Keratinocyte (primary cell): ENCODE results near the gene HINT2. TPM values are rescaled to one million over a fixed set of nuclear protein-coding genes. Genes with fewer than 3 reads are reported as not detected.

Experiments used
- DNase-seq: peaks from one replicate; pipeline ENCODE4 v3.0.0-alpha.2; 2011; ENCODE audit warnings: low read depth, missing footprints, low spot score
- FAIRE-seq: peaks from 2 replicates; lab custom pipeline; 2011; peaks lifted over from hg19 to GRCh38; lab: Jason Lieb, UNC
- H2AFZ ChIP-seq: 2 replicates; pipeline ENCODE4 v1.6.0; 2012; ENCODE audit warnings: low read length, control low read depth, inconsistent platforms; ENCODE audit not compliant: control insufficient read depth
- H3K27ac ChIP-seq: 2 replicates; pipeline ENCODE4 v1.5.1; 2011; ENCODE audit warnings: low read length; ENCODE audit not compliant: control insufficient read depth, insufficient read depth
- H3K27me3 ChIP-seq: 3 replicates; pipeline ENCODE4 v1.6.0; 2011; ENCODE audit warnings: low read length; ENCODE audit not compliant: control insufficient read depth, insufficient read depth; ENCODE audit errors: extremely low read depth
- H3K36me3 ChIP-seq, 2 experiments: 2 replicates in 1 of 2; 3 replicates in 1 of 2; pipeline ENCODE4 v1.5.1; 2011; ENCODE audit warnings: low read length in 2 of 2, mild to moderate bottlenecking in 1 of 2; ENCODE audit not compliant: control insufficient read depth in 2 of 2, insufficient read depth in 2 of 2; ENCODE audit errors: extremely low read depth in 1 of 2
- H3K4me1 ChIP-seq: 3 replicates; pipeline ENCODE4 v1.5.1; 2011; ENCODE audit warnings: low read length; ENCODE audit not compliant: control insufficient read depth, insufficient read depth; ENCODE audit errors: extremely low read depth
- H3K4me2 ChIP-seq: 3 replicates; pipeline ENCODE4 v1.6.0; 2011; ENCODE audit warnings: low read depth, low read length; ENCODE audit not compliant: control insufficient read depth, insufficient read depth; ENCODE audit errors: extremely low read depth
- H3K4me3 ChIP-seq, 3 experiments: fragments of 200-600 bp in 1 of 3; sonication (generic) in 1 of 3; 2 replicates in 2 of 3; 3 replicates in 1 of 3; pipeline ENCODE4 v1.5.1; 2011 to 2016; ENCODE audit warnings: low read length in 3 of 3, mild to moderate bottlenecking in 3 of 3, control low read depth in 2 of 3, inconsistent platforms in 1 of 3, low read depth in 1 of 3, mixed read lengths in 1 of 3, mixed run types in 1 of 3, moderate library complexity in 1 of 3; ENCODE audit not compliant: control insufficient read depth in 2 of 3, insufficient read depth in 2 of 3; ENCODE audit errors: extremely low read depth in 1 of 3
- H3K79me2 ChIP-seq: 2 replicates; pipeline ENCODE4 v1.6.0; 2012; ENCODE audit warnings: low read length; ENCODE audit not compliant: control insufficient read depth, insufficient read depth
- H3K9ac ChIP-seq: 3 replicates; pipeline ENCODE4 v1.6.0; 2011; ENCODE audit warnings: low read length; ENCODE audit not compliant: control insufficient read depth, insufficient read depth; ENCODE audit errors: extremely low read depth
- H3K9me1 ChIP-seq: 3 replicates; pipeline ENCODE4 v1.6.0; 2011; ENCODE audit warnings: low read length; ENCODE audit not compliant: control insufficient read depth, insufficient read depth; ENCODE audit errors: extremely low read depth
- H3K9me3 ChIP-seq: 2 replicates; pipeline ENCODE4 v1.5.1; 2012; ENCODE audit warnings: low read depth, low read length; ENCODE audit not compliant: control insufficient read depth
- H4K20me1 ChIP-seq: 3 replicates; pipeline ENCODE4 v1.6.0; 2011; ENCODE audit warnings: low read length; ENCODE audit not compliant: control insufficient read depth, insufficient read depth; ENCODE audit errors: extremely low read depth
- CTCF ChIP-seq, 3 experiments: IDR thresholded peaks in 1 of 3; conservative IDR thresholded peaks in 1 of 3; optimal IDR thresholded peaks in 1 of 3; 2 replicates in 2 of 3; 3 replicates in 1 of 3; pipeline versions ENCODE3 to v1.5.1; 2011; ENCODE audit warnings: low read length in 3 of 3, mild to moderate bottlenecking in 3 of 3, moderate library complexity in 2 of 3, control low read depth in 1 of 3, inconsistent platforms in 1 of 3; ENCODE audit not compliant: insufficient read depth in 2 of 3; ENCODE audit errors: extremely low read depth in 1 of 3
- EZH2 ChIP-seq: IDR thresholded peaks from one replicate; pipeline ENCODE4 v1.6.1; 2012; ENCODE audit warnings: inconsistent platforms, mild to moderate bottlenecking, low read length, moderate library complexity
- dilution Hi-C: fragments of 300-500 bp; cut with MboI; formaldehyde crosslinking; loops from one replicate; pipeline ENCODE4 v1.7.0; 2020; ENCODE audit warnings: low sequenced_read_pairs; ENCODE audit not compliant: extremely low pct_ligation_motif_present
- polyA plus RNA-seq, 5 experiments: library from polyadenylated mRNA; depleted of rRNA in 3 of 5; stranded (reverse) in 3 of 5; stranded (forward) in 1 of 5; unstranded in 1 of 5; fragments of >200 nt; gene quantifications; 1 replicate in 1 of 5; 2 replicates in 3 of 5; 3 replicates in 1 of 5; pipeline versions ENCODE4 v1.2.1 to v1.2.3, GENCODE V29; 2011 to 2012; ENCODE audit warnings: missing spikeins in 2 of 5, low read depth in 1 of 5, low replicate concordance in 1 of 5

The HINT2 gene
- polyA plus RNA-seq, 1 donor (not counting 4 experiments of a cell fraction or from before 2014, with no cell fraction given), result 16.6 TPM

GRCh38 chr9:35842020-35842745, 27.3 kb upstream of the HINT2 start:
- H3K4me3 ChIP-seq, result no peak overlapping the region
- dilution Hi-C loops, result no loop called here
- H3K9ac ChIP-seq, result no peak overlapping the region
- no peaks in the 10 kb centered on the region for H3K27me3 ChIP-seq
- H3K4me2 ChIP-seq, result no peak overlapping the region
- peaks cover 2% of the 10 kb centered on the region for H3K9me1 ChIP-seq
- no peak overlapping the region for H3K27ac ChIP-seq
- no peaks in the 10 kb centered on the region for H3K36me3 ChIP-seq
- FAIRE-seq, result no peak
- no peaks in the 10 kb centered on the region for H3K9me3 ChIP-seq
- TF ChIP-seq CTCF (optimal IDR thresholded peaks at IDR 0.05 in 1 of 3, IDR thresholded peaks at IDR 0.05 in 1 of 3, conservative IDR thresholded peaks at IDR 0.05 in 1 of 3; ENCODE audit: extremely low read depth in 1 of 3, insufficient read depth in 2 of 3, low read length in 3 of 3) (no peak), EZH2 (no peak)
- no peak for DNase-seq
- H2AFZ ChIP-seq, result no peak overlapping the region
- peaks cover 30% of the 10 kb centered on the region for H3K4me1 ChIP-seq
- H4K20me1 ChIP-seq, result no peaks in the 10 kb centered on the region
- H3K79me2 ChIP-seq, result no peaks in the 10 kb centered on the region

GRCh38 chr9:35841645-35841900, 26.7 kb upstream of the HINT2 start:
- Histone ChIP-seq H3K36me3 (no peaks in the 10 kb centered on the region), H3K79me2 (no peaks in the 10 kb centered on the region), H2AFZ (no peak overlapping the region), H4K20me1 (no peaks in the 10 kb centered on the region), H3K9me1 (peaks cover 2% of the 10 kb centered on the region), H3K4me1 (peaks cover 27% of the 10 kb centered on the region), H3K4me2 (no peak overlapping the region), H3K9ac (no peak overlapping the region), H3K9me3 (no peaks in the 10 kb centered on the region), H3K27me3 (no peaks in the 10 kb centered on the region), H3K4me3 (no peak overlapping the region), H3K27ac (no peak overlapping the region)
- FAIRE-seq (no peak), DNase-seq (no peak)
- no peak for TF ChIP-seq CTCF (optimal IDR thresholded peaks at IDR 0.05 in 1 of 3, IDR thresholded peaks at IDR 0.05 in 1 of 3, conservative IDR thresholded peaks at IDR 0.05 in 1 of 3; ENCODE audit: extremely low read depth in 1 of 3, insufficient read depth in 2 of 3, low read length in 3 of 3)
- TF ChIP-seq EZH2, result no peak
- dilution Hi-C loops, result no loop called here
